ENCODE data around the gene HYKK. TPM values are rescaled to one million over a fixed set of nuclear protein-coding genes. Genes with fewer than 3 reads are reported as not detected.
"Not testable (repeated sequence)": the region's sequence is repeated elsewhere in the genome, so short reads cannot be mapped to it uniquely, and the experiment has no call there.

Gene HYKK
- polyA plus RNA-seq (ENCODE audit: insufficient read length), result 10.3 TPM
- long read RNA-seq, donor 1, partial matches to known transcripts, result 0 of 1 reads
- long read RNA-seq, donor 1, other reads (novel, unspliced or antisense), result 0 of 1 reads
- long read RNA-seq, donor 2, partial matches to known transcripts, result 0 of 1 reads
- long read RNA-seq, donor 2, other reads (novel, unspliced or antisense), result 0 of 1 reads
- long read RNA-seq, donor 3, result 0 reads
- long read RNA-seq, donor 4, result 0 reads
- long read RNA-seq, donor 5, transcript HYKK-202 (5 exons, 847 nt), result major isoform, 5 of 6 reads
- long read RNA-seq, donor 5, partial matches to known transcripts, result 0 of 6 reads
- long read RNA-seq, donor 5, other reads (novel, unspliced or antisense), result 0 of 6 reads
- long read RNA-seq, donor 6, transcript HYKK-202 (5 exons, 847 nt), result major isoform, 5 of 5 reads
- long read RNA-seq, donor 6, partial matches to known transcripts, result 0 of 5 reads
- long read RNA-seq, donor 6, other reads (novel, unspliced or antisense), result 0 of 5 reads
- long read RNA-seq, donor 7, partial matches to known transcripts, result 0 of 3 reads
- long read RNA-seq, donor 7, other reads (novel, unspliced or antisense), result 0 of 3 reads
- long read RNA-seq, donor 8, partial matches to known transcripts, result 0 of 3 reads
- long read RNA-seq, donor 8, other reads (novel, unspliced or antisense), result 0 of 3 reads

DNA sequence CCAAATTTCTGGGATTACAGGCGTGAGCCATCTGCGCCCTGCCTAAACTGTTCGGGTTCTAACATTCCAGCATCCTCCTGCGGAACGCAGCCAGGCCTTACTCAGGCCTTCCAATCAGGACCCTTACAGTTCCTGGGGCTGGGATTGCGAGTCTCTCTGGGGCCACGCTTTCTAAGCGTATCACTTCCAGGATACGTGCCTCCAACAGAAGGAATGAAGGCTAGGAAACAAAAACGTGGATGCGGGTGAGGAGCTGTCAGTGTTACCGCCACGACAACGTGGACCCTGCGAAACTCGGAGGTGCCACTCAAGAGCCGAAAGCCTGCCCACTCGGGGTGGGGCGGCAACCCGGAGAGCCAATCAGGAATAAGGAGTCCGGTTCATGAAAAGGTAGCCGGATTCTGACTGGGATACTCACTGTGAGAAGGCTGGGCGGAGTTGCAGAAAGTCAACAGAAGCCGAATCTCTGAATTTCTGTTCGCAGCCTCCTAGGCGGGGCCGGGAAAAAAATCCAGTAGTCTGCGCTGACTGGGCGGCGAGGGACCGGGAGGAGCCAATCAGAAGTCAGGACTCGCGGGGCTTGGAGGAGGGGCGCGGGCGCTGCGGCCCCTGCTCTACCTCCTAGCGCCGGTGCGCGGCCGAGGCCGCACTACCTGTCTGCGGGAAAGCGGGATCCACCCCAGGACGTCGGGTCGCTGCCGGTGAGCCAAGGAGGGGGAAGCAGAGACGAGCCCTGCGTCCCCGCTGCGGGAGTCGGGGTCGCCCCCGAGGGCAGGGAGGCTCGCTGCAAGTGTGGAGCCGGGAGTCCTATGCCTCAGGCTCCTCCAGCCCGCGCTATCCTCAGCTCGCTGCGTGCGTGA lies at the start of gene HYKK:
Gene HYKK (plus strand): TSS at position 607 of the 860 bp plus-strand sequence. CDS start 5,512 bp downstream, outside the sequence.
- peak; percentile 97 for DNase-seq

- DNase-seq, result no peak
These were observed 46.6 kb upstream of the HYKK start for GRCh38 chr15:78460737-78461136.

GRCh38 chr15:78461171-78461888 lies 46.0 kb upstream of the HYKK start:
- no peak for DNase-seq

GRCh38 chr15:78469031-78469430 lies 38.3 kb upstream of the HYKK start:
- no peak for DNase-seq

- no peak for DNase-seq
These were observed 30.1 kb upstream of the HYKK start for GRCh38 chr15:78477295-78477694.

GRCh38 chr15:78479650-78480049 lies 27.7 kb upstream of the HYKK start:
- no peak for DNase-seq

GRCh38 chr15:78481917-78482316 lies 25.5 kb upstream of the HYKK start:
- DNase-seq, result no peak

GRCh38 chr15:78492872-78493271 lies 14.5 kb upstream of the HYKK start:
- DNase-seq, result no peak

DNA sequence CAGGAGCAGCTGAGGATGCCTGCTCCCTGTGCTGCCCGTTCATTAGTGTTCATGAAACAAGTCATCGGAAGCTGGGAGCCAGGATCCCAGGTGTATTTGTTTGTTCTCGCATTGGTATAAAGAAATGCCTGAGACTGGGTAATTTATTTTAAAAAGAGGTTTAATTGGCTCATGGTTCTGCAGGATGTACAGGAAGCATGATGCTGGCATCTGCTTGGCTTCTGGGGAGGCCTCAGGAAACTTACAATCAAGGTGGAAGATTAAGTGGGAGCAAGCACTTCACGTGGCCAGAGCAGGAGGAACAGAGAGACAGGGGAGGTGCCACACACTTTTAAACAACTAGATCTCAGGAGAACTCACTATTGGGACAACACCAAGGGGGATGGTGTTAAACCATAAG lies 5.5 kb upstream of the HYKK start:
- no peak for DNase-seq

DNA sequence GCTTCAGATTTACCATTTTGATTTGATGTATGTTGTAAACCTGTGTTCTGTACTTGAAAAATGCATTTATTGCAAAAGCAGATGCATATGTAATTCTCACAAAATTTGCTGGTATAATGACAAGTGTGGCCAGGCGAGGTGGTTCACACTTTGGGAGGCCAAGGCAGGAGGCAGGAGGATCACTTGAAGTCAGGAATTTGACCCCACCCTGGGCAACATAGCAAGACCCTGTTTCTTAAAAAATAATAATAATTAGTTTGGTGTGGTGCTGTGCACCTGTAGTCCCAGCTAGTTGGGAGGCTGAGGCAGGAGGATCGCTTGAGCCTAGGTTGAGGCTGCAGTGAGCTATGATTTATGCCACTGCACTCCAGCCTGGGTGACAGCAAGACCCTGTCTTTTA lies 4.7 kb upstream of the HYKK start:
- DNase-seq, result no peak

DNA sequence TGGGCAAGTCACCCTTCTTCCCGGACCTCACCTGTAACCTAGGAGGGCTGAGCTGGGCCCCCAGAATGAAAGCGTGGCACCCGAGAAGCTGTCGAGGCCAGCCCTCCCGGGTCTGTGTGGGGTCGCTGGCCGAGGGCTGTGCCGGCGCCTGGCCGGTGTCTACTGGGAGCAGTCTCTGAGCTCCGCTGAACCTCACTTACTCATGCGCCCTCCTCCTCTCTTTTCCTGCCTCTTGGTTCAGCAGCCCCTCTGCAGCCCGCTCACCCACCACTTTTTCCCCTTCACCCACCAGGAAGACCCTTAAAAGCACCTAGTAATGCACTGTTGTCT lies 419 bp downstream of the HYKK start:
- DNase-seq, result no peak

GRCh38 chr15:78508272-78508671 lies 895 bp downstream of the HYKK start:
- DNase-seq, result peak; percentile 0

GRCh38 chr15:78509726-78510312 lies 2.4 kb downstream of the HYKK start:
- DNase-seq, result no peak

DNA sequence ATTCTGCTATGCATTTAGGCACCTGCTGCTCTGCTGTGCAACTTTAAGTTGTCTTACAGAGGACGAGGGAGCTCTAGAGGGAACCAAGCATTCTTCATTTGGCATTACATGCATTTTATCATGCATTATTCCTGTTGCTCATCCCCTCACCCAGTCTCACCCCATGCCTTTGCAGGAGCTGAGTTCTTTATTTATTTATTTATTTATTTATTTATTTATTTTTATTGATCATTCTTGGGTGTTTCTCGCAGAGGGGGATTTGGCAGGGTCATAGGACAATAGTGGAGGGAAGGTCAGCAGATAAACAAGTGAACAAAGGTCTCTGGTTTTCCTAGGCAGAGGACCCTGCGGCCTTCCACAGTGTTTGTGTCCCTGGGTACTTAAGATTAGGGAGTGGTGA lies 12.7 kb downstream of the HYKK start:
- not testable (repeated sequence) for DNase-seq

GRCh38 chr15:78524230-78524629 lies 16.9 kb downstream of the HYKK start:
- DNase-seq, result no peak

- DNase-seq, result no peak
These were observed 19.9 kb downstream of the HYKK start for GRCh38 chr15:78527325-78527724.

- DNase-seq, result no peak
These were observed 26.0 kb downstream of the HYKK start for GRCh38 chr15:78533331-78533730.

GRCh38 chr15:78536134-78536533 lies 28.8 kb downstream of the HYKK start:
- no peak for DNase-seq

- DNase-seq, result no peak
These were observed 30.0 kb downstream of the HYKK start for GRCh38 chr15:78537266-78537905.

DNA sequence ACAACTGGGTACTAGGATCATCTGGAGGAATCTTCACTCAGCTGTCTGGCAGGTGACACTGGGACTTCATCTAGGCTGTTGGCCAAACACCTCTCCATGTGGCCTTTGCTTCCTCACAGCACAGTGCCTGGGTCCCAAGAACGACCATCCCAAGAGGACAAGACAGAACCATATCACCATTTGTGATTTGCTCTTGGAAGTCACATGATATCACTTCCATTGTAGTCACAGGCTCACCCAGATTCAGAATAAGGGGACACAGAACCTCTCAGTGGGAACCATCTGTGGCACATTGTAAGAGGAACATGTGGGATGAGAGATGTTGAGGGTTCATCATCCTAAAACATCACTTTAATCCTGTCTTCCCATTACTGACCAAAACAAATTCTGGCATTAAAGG lies 31.0 kb downstream of the HYKK start:
- DNase-seq, result no peak

DNA sequence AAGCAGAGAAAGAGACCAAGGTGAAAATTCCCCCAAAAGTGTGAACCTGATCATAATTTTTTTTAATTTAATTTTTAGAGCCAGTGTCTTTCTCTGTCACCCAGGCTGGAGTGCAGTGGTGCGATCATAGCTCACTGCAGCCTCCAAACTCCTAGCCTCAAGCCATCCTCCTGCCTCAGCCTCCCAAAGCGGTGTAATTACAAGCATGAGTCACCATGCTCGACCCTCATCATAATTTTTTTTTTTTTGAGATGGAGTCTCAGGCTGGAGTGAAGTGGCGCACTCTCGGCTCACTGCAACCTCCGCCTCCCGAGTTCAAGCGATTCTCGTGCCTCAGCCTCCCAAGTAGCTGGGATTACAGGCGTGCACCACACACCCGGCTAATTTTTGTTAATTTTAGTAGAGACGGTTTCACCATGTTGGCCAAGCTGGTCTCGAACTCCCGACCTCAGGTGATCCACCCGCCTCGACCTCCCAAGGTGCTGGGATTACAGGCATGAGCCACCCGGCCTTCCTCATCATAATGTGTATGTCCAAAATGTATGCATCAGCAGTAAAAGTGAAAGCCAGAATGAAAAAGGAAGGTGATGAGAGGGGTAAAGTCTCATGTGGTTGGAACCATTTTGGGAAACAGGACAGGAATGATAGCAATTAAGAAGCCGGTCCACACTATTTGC lies 32.2 kb downstream of the HYKK start:
- not testable (repeated sequence) for DNase-seq

Measured in left kidney (tissue), 8 donors.